ENCODE results near the gene BACE2.
A peak's percentile ranks its signal among the peaks of the same experiment; 100 is the strongest.
"Not testable (repeated sequence)": the region's sequence is repeated elsewhere in the genome, so short reads cannot be mapped to it uniquely, and the experiment has no call there.

The BACE2 gene

GRCh38 chr21:41294548-41295231, 126.7 kb downstream of the BACE2 start:
- Histone ChIP-seq H3K4me3 (ENCODE audit: low read length) (no peak overlapping the region), H3K4me1 (ENCODE audit: insufficient read depth, low read length) (no peaks in the 10 kb centered on the region; the same call in 1 of the 2 replicates), H3K9ac (ENCODE audit: low read depth, low read length) (no peak overlapping the region), H3K27ac (ENCODE audit: low read length) (no peak overlapping the region), H3K36me3 (ENCODE audit: insufficient read depth, low read depth, low read length) (no peaks in the 10 kb centered on the region), H3K27me3 (ENCODE audit: insufficient read depth, low read length) (no peaks in the 10 kb centered on the region), H3K9me3 (ENCODE audit: insufficient read depth, low read depth, low read length) (peaks cover 21% of the 10 kb centered on the region)

- Histone ChIP-seq H3K4me1 (ENCODE audit: insufficient read depth, low read length) (no peaks in the 10 kb centered on the region), H3K27ac (ENCODE audit: low read length) (no peak overlapping the region), H3K9ac (ENCODE audit: low read depth, low read length) (no peak overlapping the region), H3K9me3 (ENCODE audit: insufficient read depth, low read depth, low read length) (peaks cover 21% of the 10 kb centered on the region), H3K36me3 (ENCODE audit: insufficient read depth, low read depth, low read length) (no peaks in the 10 kb centered on the region), H3K4me3 (ENCODE audit: low read length) (no peak overlapping the region), H3K27me3 (ENCODE audit: insufficient read depth, low read length) (no peaks in the 10 kb centered on the region)
Measured at GRCh38 chr21:41295721-41296254, 127.8 kb downstream of the BACE2 start.

DNA sequence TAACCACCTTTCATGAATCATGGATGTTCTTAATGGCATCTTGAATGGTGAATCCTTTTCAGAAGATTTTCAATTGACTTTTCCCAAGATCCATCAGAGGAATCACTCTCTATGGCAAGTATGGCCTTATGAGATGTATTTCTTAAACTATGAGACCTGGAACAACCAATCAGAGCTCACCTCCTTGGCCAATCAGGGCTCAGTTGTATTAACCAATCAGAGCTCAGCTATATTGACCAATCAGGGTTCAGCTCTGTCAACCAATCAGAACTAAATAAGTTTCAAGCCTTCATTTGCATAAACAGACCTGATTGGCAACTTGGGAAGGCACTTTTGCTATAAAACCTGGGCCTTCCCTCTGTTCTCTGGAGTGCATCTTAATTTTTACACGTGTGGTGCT, 135.0 kb downstream of the BACE2 start:
- Histone ChIP-seq H3K36me3 (ENCODE audit: insufficient read depth, low read depth, low read length) (no peaks in the 10 kb centered on the region), H3K4me3 (ENCODE audit: low read length) (no peak overlapping the region), H3K4me1 (ENCODE audit: insufficient read depth, low read length) (peaks cover 2% of the 10 kb centered on the region; the same call in 1 of the 2 replicates)

DNA sequence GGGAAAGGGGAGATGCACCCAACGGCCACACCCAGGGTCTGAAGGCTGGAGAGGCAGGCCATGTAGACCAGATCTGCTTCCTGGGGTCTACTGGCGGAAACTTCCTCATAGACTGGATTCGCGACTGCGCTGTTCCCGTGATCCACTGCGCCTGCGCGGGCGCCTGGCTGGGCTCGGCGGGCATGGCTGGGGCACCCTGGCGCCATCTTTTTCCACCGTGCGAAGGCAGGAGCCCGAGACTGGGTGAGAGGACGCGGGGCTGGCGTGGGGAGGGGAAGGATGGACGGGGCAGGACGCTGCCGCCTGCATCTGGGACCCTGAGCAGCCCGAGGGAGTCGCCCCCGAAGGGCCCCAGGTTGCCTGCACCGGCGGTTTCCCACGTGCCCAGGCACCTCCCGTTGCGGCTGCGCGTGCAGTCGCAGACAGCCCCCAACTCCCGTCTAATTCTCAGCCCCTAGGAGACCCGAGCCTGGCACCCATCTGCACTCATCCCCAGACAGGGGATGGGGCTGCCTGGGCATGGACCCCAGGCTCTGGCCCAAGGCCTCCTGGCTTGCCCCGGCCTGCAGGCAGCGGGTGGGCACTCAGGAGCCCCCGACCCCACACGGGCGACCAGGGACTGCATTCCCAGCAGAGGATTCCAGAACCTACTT, 136.2 kb downstream of the BACE2 start:
- Histone ChIP-seq H3K9ac (ENCODE audit: low read depth, low read length) (no peak overlapping the region), H3K27ac (ENCODE audit: low read length) (no peak overlapping the region), H3K36me3 (ENCODE audit: insufficient read depth, low read depth, low read length) (no peaks in the 10 kb centered on the region), H3K9me3 (ENCODE audit: insufficient read depth, low read depth, low read length) (peaks cover 12% of the 10 kb centered on the region), H3K27me3 (ENCODE audit: insufficient read depth, low read length) (no peaks in the 10 kb centered on the region), H3K4me1 (ENCODE audit: insufficient read depth, low read length) (peaks cover 4% of the 10 kb centered on the region; the same call in 1 of the 2 replicates), H3K4me3 (ENCODE audit: low read length) (no peak overlapping the region)

More for the DNA sequence above, 135.0 kb downstream of the BACE2 start:
- Histone ChIP-seq H3K27me3 (ENCODE audit: insufficient read depth, low read length) (no peaks in the 10 kb centered on the region), H3K9ac (ENCODE audit: low read depth, low read length) (no peak overlapping the region), H3K27ac (ENCODE audit: low read length) (no peak overlapping the region), H3K9me3 (ENCODE audit: insufficient read depth, low read depth, low read length) (peaks cover 12% of the 10 kb centered on the region)

GRCh38 chr21:41307219-41307618, 139.3 kb downstream of the BACE2 start:
- no peaks in the 10 kb centered on the region for H3K27me3 ChIP-seq (ENCODE audit: insufficient read depth, low read length)
- H3K9ac ChIP-seq (ENCODE audit: low read depth, low read length), result no peak overlapping the region
- no peak overlapping the region for H3K4me3 ChIP-seq (ENCODE audit: low read length)
- no peaks in the 10 kb centered on the region for H3K36me3 ChIP-seq (ENCODE audit: insufficient read depth, low read depth, low read length)
- peaks cover 10% of the 10 kb centered on the region for H3K9me3 ChIP-seq (ENCODE audit: insufficient read depth, low read depth, low read length)
- H3K4me1 ChIP-seq (ENCODE audit: insufficient read depth, low read length), result peaks cover 4% of the 10 kb centered on the region; the same call in 1 of the 2 replicates
- no peak overlapping the region for H3K27ac ChIP-seq (ENCODE audit: low read length)

GRCh38 chr21:41313285-41314164, 145.6 kb downstream of the BACE2 start:
- not testable (repeated sequence) for H3K9ac ChIP-seq (ENCODE audit: low read depth, low read length); H3K36me3 ChIP-seq (ENCODE audit: insufficient read depth, low read depth, low read length); H3K27ac ChIP-seq (ENCODE audit: low read length); H3K4me1 ChIP-seq (ENCODE audit: insufficient read depth, low read length); H3K4me3 ChIP-seq (ENCODE audit: low read length); H3K9me3 ChIP-seq (ENCODE audit: insufficient read depth, low read depth, low read length)
- H3K27me3 ChIP-seq (ENCODE audit: insufficient read depth, low read length), result peaks cover 37% of the 10 kb centered on the region

DNA sequence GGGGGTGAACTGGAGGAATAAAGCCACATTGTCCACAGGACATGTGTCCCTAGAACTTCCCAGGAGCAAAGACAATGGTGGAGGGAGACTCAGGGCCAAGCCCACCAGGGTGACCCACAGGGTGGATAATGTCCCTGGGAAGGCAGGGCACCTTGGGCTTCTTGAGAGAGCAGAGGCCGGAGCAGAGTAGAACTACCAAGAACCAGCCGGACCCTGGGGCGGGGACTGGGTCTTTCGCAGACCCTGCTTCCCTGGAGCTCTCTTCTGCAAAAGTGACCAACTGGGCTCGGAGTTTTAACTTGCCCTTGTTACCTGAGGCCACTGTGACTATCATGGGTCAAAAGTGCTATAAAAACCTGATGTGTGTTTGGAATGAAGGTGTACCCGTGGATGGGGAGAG, 147.8 kb downstream of the BACE2 start:
- no peaks in the 10 kb centered on the region for H3K4me1 ChIP-seq (ENCODE audit: insufficient read depth, low read length)
- no peaks in the 10 kb centered on the region for H3K36me3 ChIP-seq (ENCODE audit: insufficient read depth, low read depth, low read length)
- H3K4me3 ChIP-seq (ENCODE audit: low read length), result peak overlapping the region; percentile 76; the same call in 1 of the 2 replicates
- H3K27ac ChIP-seq (ENCODE audit: low read length), result no peak overlapping the region
- H3K9me3 ChIP-seq (ENCODE audit: insufficient read depth, low read depth, low read length), result no peaks in the 10 kb centered on the region
- H3K9ac ChIP-seq (ENCODE audit: low read depth, low read length), result no peak overlapping the region
- H3K27me3 ChIP-seq (ENCODE audit: insufficient read depth, low read length), result peaks cover 37% of the 10 kb centered on the region

GRCh38 chr21:41316200-41317062, 148.5 kb downstream of the BACE2 start, which contains the start of gene FAM3B:
Gene FAM3B, plus strand, starts transcription at chr21:41316801. Its CDS starts 79 bp downstream, at chr21:41316880.
- Histone ChIP-seq H3K9me3 (ENCODE audit: insufficient read depth, low read depth, low read length) (no peaks in the 10 kb centered on the region), H3K36me3 (ENCODE audit: insufficient read depth, low read depth, low read length) (no peaks in the 10 kb centered on the region), H3K4me1 (ENCODE audit: insufficient read depth, low read length) (no peaks in the 10 kb centered on the region), H3K27me3 (ENCODE audit: insufficient read depth, low read length) (peaks cover 37% of the 10 kb centered on the region), H3K4me3 (ENCODE audit: low read length) (peak within 1 kb of the TSS; percentile 76), H3K9ac (ENCODE audit: low read depth, low read length) (peak within 1 kb of the TSS; percentile 47; the same call in 1 of the 2 replicates), H3K27ac (ENCODE audit: low read length) (no peak within 1 kb of the TSS)

DNA sequence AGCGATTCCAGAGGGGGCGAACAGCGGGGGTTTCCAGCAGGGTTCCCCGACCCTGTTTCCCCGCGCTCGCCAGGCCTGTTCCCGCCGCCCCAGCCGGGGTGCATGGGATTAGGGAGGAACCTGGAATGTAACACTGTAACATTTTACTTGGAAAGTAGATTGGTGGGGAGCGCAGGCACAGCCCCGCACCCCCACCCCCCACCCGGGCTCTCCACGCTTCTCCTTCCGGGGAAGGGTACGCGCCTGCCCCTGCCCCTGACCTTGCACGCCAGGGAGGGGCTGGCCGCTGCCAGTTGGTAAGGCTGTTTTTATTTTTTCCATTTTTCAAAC, 149.1 kb downstream of the BACE2 start:
- H3K9ac ChIP-seq (ENCODE audit: low read depth, low read length), result peak overlapping the region; percentile 47; the same call in 1 of the 2 replicates

DNA sequence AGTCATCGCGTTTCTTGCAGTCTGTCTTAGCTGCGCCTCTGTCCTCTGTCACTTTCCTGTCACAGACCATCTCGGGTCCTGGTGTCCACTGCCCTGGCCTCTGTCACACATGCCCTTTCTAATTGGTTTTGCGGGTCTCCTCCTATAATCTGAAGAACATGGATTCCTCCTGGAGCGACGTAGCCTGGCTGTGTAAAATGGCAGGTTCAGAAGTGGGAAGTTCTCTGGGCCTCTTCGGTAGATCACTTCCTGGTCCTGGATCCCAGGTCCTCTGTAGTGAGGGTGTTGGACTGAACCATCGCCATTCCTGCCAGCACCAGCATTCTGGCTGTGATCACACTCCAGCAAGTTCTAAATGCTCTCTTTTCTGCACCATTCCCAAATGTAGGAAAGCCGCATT, 149.5 kb downstream of the BACE2 start:
- no peak overlapping the region for H3K27ac ChIP-seq (ENCODE audit: low read length)
- H3K9ac ChIP-seq (ENCODE audit: low read depth, low read length), result peak overlapping the region; percentile 47; the same call in 1 of the 2 replicates
- H3K4me3 ChIP-seq (ENCODE audit: low read length), result peak overlapping the region; percentile 76
- H3K4me1 ChIP-seq (ENCODE audit: insufficient read depth, low read length), result no peaks in the 10 kb centered on the region
- no peaks in the 10 kb centered on the region for H3K36me3 ChIP-seq (ENCODE audit: insufficient read depth, low read depth, low read length)
- peaks cover 37% of the 10 kb centered on the region for H3K27me3 ChIP-seq (ENCODE audit: insufficient read depth, low read length)
- H3K9me3 ChIP-seq (ENCODE audit: insufficient read depth, low read depth, low read length), result no peaks in the 10 kb centered on the region

More for the DNA sequence above, 149.1 kb downstream of the BACE2 start:
- H3K4me3 ChIP-seq (ENCODE audit: low read length), result peak overlapping the region; percentile 76
- H3K9me3 ChIP-seq (ENCODE audit: insufficient read depth, low read depth, low read length), result no peaks in the 10 kb centered on the region
- no peak overlapping the region for H3K27ac ChIP-seq (ENCODE audit: low read length)
- no peaks in the 10 kb centered on the region for H3K4me1 ChIP-seq (ENCODE audit: insufficient read depth, low read length)
- H3K27me3 ChIP-seq (ENCODE audit: insufficient read depth, low read length), result peaks cover 37% of the 10 kb centered on the region
- H3K36me3 ChIP-seq (ENCODE audit: insufficient read depth, low read depth, low read length), result no peaks in the 10 kb centered on the region

DNA sequence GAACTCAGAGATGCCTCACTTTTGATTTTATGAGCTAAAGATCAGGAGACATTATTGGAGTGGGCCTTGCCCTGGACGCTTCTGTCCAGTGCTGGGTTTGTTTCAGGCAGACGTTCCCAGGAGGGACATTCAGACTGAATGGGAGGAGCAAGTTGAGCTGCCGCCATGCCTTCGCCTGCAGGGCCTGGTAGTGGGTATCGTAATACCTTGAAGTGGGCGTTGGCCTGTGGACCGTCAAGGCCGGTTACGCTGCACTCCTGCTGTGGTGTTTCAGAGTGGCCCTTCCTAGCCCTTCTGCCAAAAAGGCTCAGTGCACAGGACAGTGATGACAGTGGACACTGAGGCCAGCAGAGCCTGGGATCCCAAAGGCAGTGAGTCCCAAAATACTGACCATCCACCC, 150.3 kb downstream of the BACE2 start:
- Histone ChIP-seq H3K27ac (ENCODE audit: low read length) (no peak overlapping the region), H3K9me3 (ENCODE audit: insufficient read depth, low read depth, low read length) (no peaks in the 10 kb centered on the region), H3K9ac (ENCODE audit: low read depth, low read length) (no peak overlapping the region), H3K4me1 (ENCODE audit: insufficient read depth, low read length) (no peaks in the 10 kb centered on the region), H3K36me3 (ENCODE audit: insufficient read depth, low read depth, low read length) (no peaks in the 10 kb centered on the region), H3K4me3 (ENCODE audit: low read length) (no peak overlapping the region), H3K27me3 (ENCODE audit: insufficient read depth, low read length) (peaks cover 37% of the 10 kb centered on the region)
